Dedifferentiated amniotic fluid mesenchymal stem cell (primary cell): Measurements from ENCODE around the gene OR10G3.
A peak's percentile ranks its signal among the peaks of the same experiment; 100 is the strongest.
"Not testable (repeated sequence)": the region's sequence is repeated elsewhere in the genome, so short reads cannot be mapped to it uniquely, and the experiment has no call there.

Experiments
- DNase-seq: peaks from one replicate; pipeline ENCODE4 v3.0.0-alpha.2; 2016; ENCODE audit errors: extremely low spot score

Gene OR10G3, protein sequence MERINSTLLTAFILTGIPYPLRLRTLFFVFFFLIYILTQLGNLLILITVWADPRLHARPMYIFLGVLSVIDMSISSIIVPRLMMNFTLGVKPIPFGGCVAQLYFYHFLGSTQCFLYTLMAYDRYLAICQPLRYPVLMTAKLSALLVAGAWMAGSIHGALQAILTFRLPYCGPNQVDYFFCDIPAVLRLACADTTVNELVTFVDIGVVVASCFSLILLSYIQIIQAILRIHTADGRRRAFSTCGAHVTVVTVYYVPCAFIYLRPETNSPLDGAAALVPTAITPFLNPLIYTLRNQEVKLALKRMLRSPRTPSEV

DNA sequence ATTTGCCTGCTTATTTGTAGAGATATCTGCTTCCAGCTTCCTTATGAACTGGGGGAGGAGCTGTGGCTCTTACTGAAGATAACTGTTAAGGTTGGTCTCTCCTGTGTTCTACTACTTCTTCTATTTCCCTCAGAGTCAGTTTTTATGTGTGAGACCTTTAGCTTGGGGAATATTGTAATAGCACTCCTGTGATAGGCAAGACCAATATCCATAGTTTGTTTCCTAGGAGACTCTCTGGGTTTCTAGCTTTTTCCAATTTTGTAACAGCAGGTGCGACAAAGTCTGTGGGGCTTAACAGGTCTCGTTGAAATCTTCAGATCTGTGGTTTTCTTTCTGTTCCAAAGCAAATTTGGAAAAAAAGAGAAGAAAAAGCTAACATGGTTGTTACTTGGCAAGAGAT, at the start of gene OR10G3:
OR10G3 (minus strand) TSS at position 101 of the 400 bp plus-strand sequence. CDS start 9,332 bp downstream, outside the sequence.
- no peak for DNase-seq

DNA sequence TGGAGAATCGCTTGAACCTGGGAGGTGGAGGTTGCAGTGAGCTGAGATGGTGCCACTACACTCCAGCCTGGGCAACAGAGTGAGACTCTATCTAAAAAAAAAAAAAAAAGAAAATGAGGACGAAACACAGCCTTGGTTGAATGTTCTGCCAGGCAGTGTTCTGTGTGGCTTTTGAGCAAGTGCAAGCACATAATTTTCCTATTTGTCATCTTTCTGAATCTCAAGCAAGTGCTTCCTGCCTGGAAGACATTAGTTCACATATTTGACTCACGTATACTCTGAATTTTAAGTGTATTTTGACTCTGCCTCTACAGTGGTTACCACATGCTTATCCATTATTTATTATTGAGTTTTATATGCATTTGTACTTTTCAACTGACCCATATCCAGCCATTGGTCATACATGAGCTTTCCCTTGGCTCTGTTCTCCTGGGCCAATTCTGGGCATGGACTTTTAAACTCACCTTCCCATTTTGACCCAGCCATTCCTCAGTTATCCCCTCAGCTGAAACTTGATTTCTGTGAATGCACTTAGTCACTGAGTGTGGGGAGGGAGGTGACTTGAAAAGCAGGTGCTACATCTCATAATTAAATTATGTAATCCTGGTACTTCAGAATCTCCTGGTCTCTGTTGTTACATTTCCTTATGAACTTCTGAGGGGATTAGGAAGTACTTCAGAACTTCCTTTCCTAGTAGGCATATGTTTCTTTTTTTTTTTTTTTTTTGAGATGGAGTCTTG, 46.8 kb upstream of the OR10G3 start:
- DNase-seq = no peak

DNA sequence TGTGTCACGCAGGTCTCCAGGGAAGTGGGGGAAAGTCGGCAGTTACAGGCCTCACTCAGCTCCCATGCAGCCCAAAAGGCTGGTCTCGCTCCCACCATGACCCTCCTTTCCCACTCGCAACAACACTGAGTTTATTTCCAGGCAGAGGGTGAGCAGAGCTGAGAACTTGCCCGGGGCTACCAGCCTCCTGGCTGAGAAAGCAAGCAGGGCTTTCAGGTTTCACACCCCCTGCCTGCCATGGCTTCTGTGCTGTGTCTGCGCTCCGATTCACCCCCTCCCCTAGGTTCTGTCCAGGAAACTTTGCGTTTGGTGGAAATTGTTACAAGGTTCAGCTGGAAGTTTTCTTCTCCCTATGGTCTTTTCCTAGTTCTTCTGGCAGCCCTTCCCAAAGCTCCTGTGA, 37.7 kb upstream of the OR10G3 start:
- DNase-seq = no peak

GRCh38 chr14:21614240-21614639, 34.4 kb upstream of the OR10G3 start:
- no peak for DNase-seq

DNA sequence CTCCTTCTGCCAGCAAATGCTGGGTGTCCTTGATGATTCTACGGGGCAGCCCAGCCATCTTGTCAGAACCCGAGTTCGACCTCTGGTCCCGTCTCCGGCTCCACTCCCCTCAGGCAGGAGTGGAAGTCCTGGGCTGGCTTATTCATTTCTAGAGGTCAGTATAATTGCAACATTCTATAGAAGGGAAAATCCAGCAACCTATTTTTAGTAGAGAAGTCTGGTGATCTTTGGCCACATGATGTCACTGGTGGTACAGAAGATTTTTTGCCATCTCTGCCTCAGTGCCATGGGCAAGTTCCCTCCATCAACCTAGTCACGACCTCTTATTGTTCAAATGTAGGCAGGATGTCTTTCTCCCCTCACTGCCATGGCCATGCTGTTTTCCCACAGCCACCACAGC, 32.4 kb upstream of the OR10G3 start:
- DNase-seq = no peak

DNA sequence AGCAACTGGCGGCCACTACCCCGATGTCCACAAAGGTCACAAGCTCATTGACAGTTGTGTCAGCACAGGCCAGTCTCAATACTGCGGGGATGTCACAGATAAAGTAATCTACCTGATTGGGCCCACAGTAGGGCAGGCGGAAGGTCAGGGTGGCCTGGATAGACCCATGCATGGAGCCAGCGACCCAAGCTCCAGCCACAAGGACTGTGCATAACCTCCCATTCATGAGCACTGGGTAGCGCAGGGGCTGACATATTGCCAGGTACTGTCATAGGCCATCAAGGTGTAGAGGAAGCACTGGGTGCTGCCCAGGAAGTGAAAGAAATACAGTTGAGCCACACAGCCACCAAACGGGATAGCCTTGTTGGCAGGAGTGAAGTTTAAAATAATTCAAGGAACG, 22.3 kb upstream of the OR10G3 start:
- DNase-seq = not testable (repeated sequence)

GRCh38 chr14:21589317-21589716, 9.4 kb upstream of the OR10G3 start:
- no peak for DNase-seq

- DNase-seq = no peak
Measured at GRCh38 chr14:21575661-21576060, 4.2 kb downstream of the OR10G3 start.

DNA sequence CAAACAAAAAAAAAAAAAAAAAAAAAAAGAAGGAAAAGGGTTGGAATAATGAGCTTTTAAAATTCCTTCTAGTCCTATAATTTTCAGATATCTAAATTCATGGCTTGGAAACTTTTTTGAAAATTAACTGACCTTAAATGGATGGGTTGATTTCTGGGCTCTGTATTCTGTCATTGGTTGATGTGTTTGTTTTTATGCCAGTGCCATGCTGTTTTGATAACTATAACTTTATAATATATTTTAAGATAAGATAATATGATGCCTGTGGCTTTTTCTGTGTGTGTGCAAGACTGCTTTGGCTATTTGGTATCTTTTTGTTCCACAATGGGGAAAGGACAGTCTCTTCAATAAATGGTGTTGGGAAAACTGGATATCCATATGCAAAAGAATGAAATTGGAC, 7.3 kb downstream of the OR10G3 start:
- no peak for DNase-seq

DNA sequence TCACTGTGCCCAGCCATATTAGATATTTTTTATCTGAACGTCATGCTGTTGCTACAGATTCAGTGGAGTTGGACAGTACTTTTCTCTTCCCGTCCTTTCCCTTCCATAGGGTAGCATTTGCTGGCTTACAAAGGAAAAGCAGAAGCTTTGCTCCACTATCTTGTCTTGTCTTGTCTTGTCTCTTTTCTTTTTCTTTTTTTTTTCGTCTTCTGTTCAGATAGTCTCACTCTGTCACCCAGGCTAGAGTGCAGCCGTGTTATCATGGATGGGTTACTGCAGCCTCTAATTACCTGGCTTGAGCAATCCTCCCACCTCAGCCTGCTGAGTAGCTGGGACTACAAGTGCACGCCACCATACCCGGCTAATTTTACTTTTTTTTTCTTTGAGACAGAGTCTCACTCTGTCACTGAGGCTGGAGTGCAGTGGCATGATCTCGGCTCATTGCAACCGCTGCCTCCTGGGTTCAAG, 21.1 kb downstream of the OR10G3 start:
- no peak for DNase-seq

DNA sequence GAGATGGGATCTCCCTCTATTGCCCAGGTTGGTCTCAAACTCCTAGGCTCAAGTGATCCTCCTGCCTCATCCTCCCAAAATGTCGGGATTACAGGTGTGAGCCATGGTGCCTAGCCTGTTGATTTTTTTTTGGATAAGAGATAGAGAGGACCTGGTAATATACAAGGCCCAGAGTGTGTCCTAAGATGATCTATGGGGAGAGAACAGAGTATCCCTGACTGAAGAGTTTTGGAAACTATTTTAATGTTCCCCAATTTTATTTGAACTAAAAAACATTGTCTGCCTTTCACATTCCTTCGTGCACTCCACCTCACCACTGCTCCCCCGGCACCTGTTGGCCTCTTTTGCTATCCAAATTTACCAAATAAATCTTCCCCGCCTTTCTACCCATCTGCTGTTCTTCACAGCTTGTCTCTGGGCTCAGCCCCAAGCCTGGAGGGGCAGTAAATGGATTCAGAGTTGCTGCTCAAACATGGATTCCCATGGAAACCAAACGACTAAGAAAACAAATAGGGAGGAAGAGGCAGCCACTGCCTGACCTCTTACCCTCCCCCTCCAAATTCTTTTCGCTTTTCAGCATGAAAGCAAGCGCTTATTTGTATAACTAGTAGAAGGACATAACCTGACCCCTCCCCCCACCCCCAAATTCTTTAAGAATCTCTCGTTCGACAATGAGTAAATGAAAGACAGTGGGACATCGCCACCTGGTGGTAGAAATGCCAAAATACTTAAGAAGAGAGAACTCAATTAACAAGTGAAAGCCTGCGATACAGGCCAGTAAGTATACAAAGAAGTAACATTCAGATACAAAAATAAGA, 22.6 kb downstream of the OR10G3 start:
- peak; percentile 89 for DNase-seq

- no peak for DNase-seq
Measured at GRCh38 chr14:21556378-21557083, 23.3 kb downstream of the OR10G3 start.

GRCh38 chr14:21553266-21553665, 26.6 kb downstream of the OR10G3 start:
- DNase-seq = no peak

DNA sequence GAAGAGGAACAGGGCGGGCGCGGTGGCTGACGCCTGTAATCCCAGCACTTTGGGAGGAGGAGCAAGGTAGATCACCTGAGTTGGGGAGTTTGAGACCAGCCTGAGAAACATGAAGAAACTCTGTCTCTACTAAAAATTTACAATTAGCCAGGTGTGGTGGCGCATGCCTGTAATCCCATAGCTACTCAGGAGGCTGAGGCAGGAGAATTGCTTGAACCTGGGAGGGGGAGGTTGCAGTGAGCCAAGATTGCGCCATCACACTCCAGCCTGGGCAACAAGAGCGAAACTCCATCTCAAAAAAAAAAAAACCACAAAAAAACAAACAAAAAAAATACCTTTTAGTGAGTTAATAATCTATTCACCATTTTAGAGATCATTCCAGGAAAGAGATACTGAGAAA, 35.3 kb downstream of the OR10G3 start:
- DNase-seq = not testable (repeated sequence)

GRCh38 chr14:21543963-21544362, 35.9 kb downstream of the OR10G3 start:
- DNase-seq = no peak

DNA sequence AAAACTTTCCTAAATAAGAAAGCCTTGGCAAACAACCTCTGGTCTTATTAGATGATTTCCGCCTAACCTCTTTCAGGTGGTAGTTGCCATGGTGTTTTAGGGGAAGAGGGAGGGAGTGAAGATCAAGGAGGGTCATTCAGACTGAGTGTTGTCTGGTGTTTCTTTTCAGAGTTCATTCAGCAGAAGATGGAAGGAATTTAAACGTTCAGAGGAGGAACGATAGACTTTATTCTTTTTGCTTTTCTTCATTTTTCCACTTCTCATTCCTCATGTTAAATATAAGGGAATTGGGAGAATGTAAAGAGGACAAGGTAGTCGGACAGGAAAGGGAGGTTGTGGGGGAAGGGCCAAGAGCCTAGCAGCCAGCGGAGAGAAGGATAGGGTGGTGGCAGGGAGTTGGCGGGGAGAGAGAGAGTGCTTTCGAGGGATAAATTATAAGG, 36.3 kb downstream of the OR10G3 start:
- DNase-seq = no peak

GRCh38 chr14:21541413-21542074, 38.3 kb downstream of the OR10G3 start:
- no peak for DNase-seq

- no peak for DNase-seq
Measured at GRCh38 chr14:21539189-21539940, 40.5 kb downstream of the OR10G3 start.

DNA sequence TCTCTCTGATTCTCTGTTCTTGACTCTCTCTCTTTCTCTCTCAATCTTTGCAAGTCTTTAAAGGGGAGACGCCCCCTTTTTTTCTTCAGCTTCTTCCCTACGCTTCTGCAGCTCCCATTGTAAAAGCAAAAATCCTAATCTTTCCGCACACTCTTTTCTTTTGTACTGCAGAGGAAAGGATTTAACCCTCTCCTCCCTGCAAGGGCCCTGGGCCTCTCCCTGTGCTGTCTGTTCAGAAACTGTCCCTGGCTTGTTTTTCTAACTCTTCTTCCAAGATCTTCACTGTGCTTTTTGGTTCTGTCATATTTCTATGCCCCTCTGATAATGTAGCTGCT, 42.8 kb downstream of the OR10G3 start:
- no peak for DNase-seq

DNA sequence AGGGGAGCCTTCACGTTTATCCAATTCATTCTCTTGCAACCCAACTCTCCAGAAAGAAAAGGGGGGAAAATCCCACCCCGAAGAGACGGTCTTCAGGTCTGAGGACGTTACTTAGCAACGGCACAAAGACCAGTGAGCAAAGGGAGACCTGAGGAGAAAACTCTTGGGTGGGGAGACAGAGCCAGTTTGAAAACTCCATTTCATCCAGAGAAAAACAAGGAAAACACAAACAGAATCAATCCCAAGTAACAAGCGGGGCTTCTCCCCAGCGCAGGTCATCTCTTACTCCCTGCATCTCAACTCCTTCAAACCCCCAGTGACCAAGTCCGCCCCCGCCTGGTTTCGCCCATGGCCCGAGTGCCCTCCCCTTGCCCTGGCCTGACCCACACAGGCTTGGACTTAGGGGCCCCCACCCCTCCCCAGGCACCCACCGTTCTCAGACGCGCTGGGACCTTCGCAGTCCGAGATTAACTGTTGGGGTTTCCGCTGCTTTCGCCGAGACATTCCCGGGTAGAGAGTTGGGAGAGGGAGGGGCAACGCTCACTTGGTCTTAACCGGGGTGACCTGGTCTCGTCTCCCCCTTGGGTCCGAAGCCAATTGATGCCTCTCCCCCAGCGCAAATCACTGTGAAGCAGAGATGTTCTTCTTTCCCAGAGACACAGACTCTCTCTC, 43.3 kb downstream of the OR10G3 start:
- DNase-seq = no peak
